Smooth muscle cell (in vitro differentiated cells): ENCODE data around the gene APP. TPM values are rescaled to one million over a fixed set of nuclear protein-coding genes. Genes with fewer than 3 reads are reported as not detected.

Experiments
- DNase-seq: peaks from one replicate; lab custom pipeline; 2025; ENCODE audit not compliant: unreplicated experiment; lab: John Stamatoyannopoulos, UW
- H2AFZ ChIP-seq: fragments of 200-600 bp; sonication (generic); 2 replicates; pipeline ENCODE4 v1.6.0; 2016; ENCODE audit warnings: antibody characterized with exemption, low read depth, mild to moderate bottlenecking
- H3F3A ChIP-seq: fragments of 200-600 bp; sonication (generic); 2 replicates; pipeline ENCODE4 v1.6.0; 2017; ENCODE audit warnings: antibody characterized with exemption, low read depth
- H3K27ac ChIP-seq: fragments of 200-600 bp; sonication (generic); 2 replicates; pipeline ENCODE4 v1.5.1; 2016; ENCODE audit warnings: low read depth, mild to moderate bottlenecking
- H3K27me3 ChIP-seq: fragments of 200-600 bp; sonication (generic); 2 replicates; pipeline ENCODE4 v1.6.1; 2016; ENCODE audit warnings: low read depth, mild to moderate bottlenecking
- H3K36me3 ChIP-seq: fragments of 200-600 bp; sonication (generic); 2 replicates; pipeline ENCODE4 v1.5.1; 2016; ENCODE audit warnings: low read depth
- H3K4me1 ChIP-seq: fragments of 200-600 bp; sonication (generic); 2 replicates; pipeline ENCODE4 v1.5.1; 2016; ENCODE audit warnings: low read depth
- H3K4me2 ChIP-seq: fragments of 200-600 bp; sonication (generic); 2 replicates; pipeline ENCODE4 v1.6.0; 2016; ENCODE audit warnings: mild to moderate bottlenecking
- H3K4me3 ChIP-seq: fragments of 200-600 bp; sonication (generic); 2 replicates; pipeline ENCODE4 v1.5.1; 2016; ENCODE audit warnings: mild to moderate bottlenecking
- H3K79me2 ChIP-seq: fragments of 200-600 bp; sonication (generic); 2 replicates; pipeline ENCODE4 v1.6.0; 2016; ENCODE audit warnings: low read depth, mild to moderate bottlenecking
- H3K9ac ChIP-seq: fragments of 200-600 bp; sonication (generic); 2 replicates; pipeline ENCODE4 v1.6.0; 2016; ENCODE audit warnings: low read depth
- H3K9me3 ChIP-seq: fragments of 200-600 bp; sonication (generic); replicated peaks from 2 replicates; pipeline ENCODE4 v1.5.1; 2016; ENCODE audit warnings: low read depth
- H4K20me1 ChIP-seq: fragments of 200-600 bp; sonication (generic); 2 replicates; pipeline ENCODE4 v1.6.0; 2016; ENCODE audit warnings: low read depth
- CTCF ChIP-seq: fragments of 200-600 bp; sonication (generic); IDR thresholded peaks from 2 replicates; pipeline ENCODE4 v1.5.1; 2017; ENCODE audit warnings: borderline replicate concordance, mild to moderate bottlenecking, antibody characterized with exemption; ENCODE audit not compliant: insufficient read depth, poor library complexity, severe bottlenecking
- WGBS: methylation state at CpG from one replicate; pipeline ENCODE4 v1.1.7; 2016; ENCODE audit warnings: low lambda C conversion rate; 5-methylcytosine and 5-hydroxymethylcytosine counted together
- polyA plus RNA-seq: library from polyadenylated mRNA; unstranded; fragments of >200 nt; fragmentation: Nextera tagmentation; extraction: Ambion mirVana; gene quantifications from 2 replicates; pipeline ENCODE4 v1.2.1, GENCODE V29; 2016
- total RNA-seq: library from RNA; depleted of rRNA; stranded (reverse); fragments of >200 nt; gene quantifications from 2 replicates; pipeline ENCODE4 v1.2.3, GENCODE V29; 2014

APP gene
- total and polyA plus RNA-seq, 2 experiments from 2014 or later, result 65.3 to 459 TPM

- WGBS, result 92% methylated on average over 5 of the region's 5 CpGs
- no peak for DNase-seq
These were observed 21.0 kb upstream of the APP start for GRCh38 chr21:26191609-26192008.

GRCh38 chr21:26188422-26188821 lies 17.9 kb upstream of the APP start:
- Histone ChIP-seq H3K27ac (no peak overlapping the region), H2AFZ (no peak overlapping the region), H3K36me3 (no peaks in the 10 kb centered on the region), H3K9me3 (no peaks in the 10 kb centered on the region), H3K4me1 (no peaks in the 10 kb centered on the region), H4K20me1 (no peaks in the 10 kb centered on the region), H3K79me2 (no peaks in the 10 kb centered on the region), H3K27me3 (no peaks in the 10 kb centered on the region), H3K9ac (no peak overlapping the region), H3K4me2 (no peak overlapping the region), H3K4me3 (no peak overlapping the region), H3F3A (no peaks in the 10 kb centered on the region)
- WGBS, result 80% methylated on average over 5 of the region's 5 CpGs
- no peak for TF ChIP-seq CTCF
- no peak for DNase-seq

More at GRCh38 chr21:26191609-26192008, 21.0 kb upstream of the APP start:
- H3K4me2 ChIP-seq, result no peak overlapping the region
- no peaks in the 10 kb centered on the region for H3K79me2 ChIP-seq
- peaks cover 5% of the 10 kb centered on the region for H3K4me1 ChIP-seq
- H3K4me3 ChIP-seq, result no peak overlapping the region
- H3K27me3 ChIP-seq, result no peaks in the 10 kb centered on the region
- no peak overlapping the region for H3K27ac ChIP-seq
- no peaks in the 10 kb centered on the region for H4K20me1 ChIP-seq
- no peaks in the 10 kb centered on the region for H3K36me3 ChIP-seq
- TF ChIP-seq CTCF, result no peak
- H3F3A ChIP-seq, result peaks cover 12% of the 10 kb centered on the region
- H3K9me3 ChIP-seq, result no peaks in the 10 kb centered on the region
- H2AFZ ChIP-seq, result no peak overlapping the region
- no peak overlapping the region for H3K9ac ChIP-seq

- Histone ChIP-seq H3K9ac (no peak overlapping the region), H3K27me3 (no peaks in the 10 kb centered on the region), H3K4me1 (no peaks in the 10 kb centered on the region), H4K20me1 (no peaks in the 10 kb centered on the region), H3K27ac (no peak overlapping the region), H3K79me2 (no peaks in the 10 kb centered on the region), H3K36me3 (no peaks in the 10 kb centered on the region), H3K4me2 (no peak overlapping the region), H3K4me3 (no peak overlapping the region), H3F3A (no peaks in the 10 kb centered on the region), H3K9me3 (no peaks in the 10 kb centered on the region), H2AFZ (no peak overlapping the region)
- WGBS, result 82% methylated on average over 2 of the region's 2 CpGs
- no peak for DNase-seq
- no peak for TF ChIP-seq CTCF
These were observed 14.9 kb upstream of the APP start for GRCh38 chr21:26185446-26185845.

GRCh38 chr21:26185021-26185420 lies 14.5 kb upstream of the APP start:
- no peak for DNase-seq
- H3F3A ChIP-seq, result no peaks in the 10 kb centered on the region

More at GRCh38 chr21:26185021-26185420, 14.5 kb upstream of the APP start:
- Histone ChIP-seq H3K9ac (no peak overlapping the region), H3K4me1 (no peaks in the 10 kb centered on the region), H3K27ac (no peak overlapping the region), H4K20me1 (no peaks in the 10 kb centered on the region), H3K4me3 (no peak overlapping the region), H3K9me3 (no peaks in the 10 kb centered on the region), H3K27me3 (no peaks in the 10 kb centered on the region), H3K4me2 (no peak overlapping the region), H3K79me2 (no peaks in the 10 kb centered on the region), H2AFZ (no peak overlapping the region), H3K36me3 (no peaks in the 10 kb centered on the region)
- 98% methylated on average over 2 of the region's 2 CpGs for WGBS
- TF ChIP-seq CTCF, result no peak
